GM19023 (cell line): ENCODE results near the gene REEP6.

Experiments
- ATAC-seq: cut with Tn5 transposase; IDR thresholded peaks from one replicate; pipeline ENCODE4 v1.9.1; 2021; ENCODE audit warnings: mild to moderate bottlenecking, moderate library complexity; ENCODE audit not compliant: unreplicated experiment

REEP6 gene

GRCh38 chr19:1491114-1491848 lies at the start of gene REEP6:
Gene REEP6 (plus strand): TSS chr19:1491181. CDS start chr19:1491270, 89 bp downstream.
- no peak for ATAC-seq

- no peak for ATAC-seq
These were observed 49.1 kb upstream of the REEP6 start for GRCh38 chr19:1441677-1442438.

- peak; percentile 73 for ATAC-seq
These were observed 45.6 kb upstream of the REEP6 start for GRCh38 chr19:1445185-1445931.

DNA sequence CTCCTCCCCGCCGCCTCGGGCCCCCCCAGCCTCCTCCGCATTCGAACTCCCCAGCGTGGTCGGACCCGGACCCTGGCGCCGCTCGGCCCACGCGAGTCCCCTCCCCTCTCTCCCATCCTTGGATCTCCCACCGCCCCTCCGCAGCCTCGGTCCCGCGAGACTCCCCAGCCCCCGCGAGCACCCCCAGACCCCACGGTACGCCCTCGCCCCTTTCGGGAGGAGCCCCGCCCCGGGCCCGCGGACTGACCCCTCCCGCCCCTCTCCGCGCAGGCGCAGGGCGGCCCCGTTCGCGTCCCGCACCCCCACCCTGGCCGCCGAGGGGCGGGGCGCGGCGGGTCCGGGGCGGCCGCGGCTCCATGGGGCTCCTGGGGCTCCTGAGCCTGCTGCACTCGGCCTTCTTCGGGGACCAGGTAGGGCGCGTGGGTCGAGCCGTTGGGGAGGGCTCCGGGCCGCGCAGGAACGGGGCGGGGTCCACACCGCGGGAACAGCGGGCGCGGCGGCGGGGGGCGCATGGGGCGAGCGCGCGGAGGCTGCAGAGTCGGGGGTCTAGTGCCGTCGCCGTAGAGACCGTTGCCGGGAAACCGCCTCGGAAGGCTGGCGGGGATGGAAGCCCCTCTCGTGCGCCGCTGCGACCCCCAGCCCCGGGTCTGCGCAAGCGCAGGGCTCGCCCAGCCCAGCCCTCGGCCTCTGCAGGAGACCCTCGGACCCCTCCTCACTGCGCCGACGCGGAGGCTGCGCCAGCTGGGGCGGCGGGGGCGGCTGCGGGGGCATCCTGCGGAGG lies 44.9 kb upstream of the REEP6 start:
- ATAC-seq, result no peak

GRCh38 chr19:1446713-1447481 lies 44.1 kb upstream of the REEP6 start:
- no peak for ATAC-seq

DNA sequence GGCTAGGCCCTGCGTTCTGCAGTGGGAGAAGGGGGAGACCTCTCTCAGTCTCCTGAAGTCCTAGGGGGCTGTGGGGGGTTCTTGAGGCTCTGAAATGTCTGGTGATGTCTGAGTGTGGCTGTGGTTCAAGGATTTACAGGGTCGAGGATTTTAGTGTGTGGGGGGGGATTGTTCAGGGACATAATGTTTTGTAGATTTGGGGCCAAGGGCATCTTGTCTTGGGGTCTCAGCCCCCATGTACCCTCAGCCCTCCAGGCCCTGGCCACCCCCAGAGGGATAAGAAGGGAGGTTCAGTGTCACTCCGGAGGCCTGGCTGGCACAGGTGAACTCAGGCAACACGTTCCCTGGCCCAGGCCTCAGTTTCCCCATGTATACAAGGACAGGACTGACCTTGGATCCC lies 43.5 kb upstream of the REEP6 start:
- ATAC-seq, result no peak

GRCh38 chr19:1447944-1448343 lies 43.0 kb upstream of the REEP6 start:
- no peak for ATAC-seq

DNA sequence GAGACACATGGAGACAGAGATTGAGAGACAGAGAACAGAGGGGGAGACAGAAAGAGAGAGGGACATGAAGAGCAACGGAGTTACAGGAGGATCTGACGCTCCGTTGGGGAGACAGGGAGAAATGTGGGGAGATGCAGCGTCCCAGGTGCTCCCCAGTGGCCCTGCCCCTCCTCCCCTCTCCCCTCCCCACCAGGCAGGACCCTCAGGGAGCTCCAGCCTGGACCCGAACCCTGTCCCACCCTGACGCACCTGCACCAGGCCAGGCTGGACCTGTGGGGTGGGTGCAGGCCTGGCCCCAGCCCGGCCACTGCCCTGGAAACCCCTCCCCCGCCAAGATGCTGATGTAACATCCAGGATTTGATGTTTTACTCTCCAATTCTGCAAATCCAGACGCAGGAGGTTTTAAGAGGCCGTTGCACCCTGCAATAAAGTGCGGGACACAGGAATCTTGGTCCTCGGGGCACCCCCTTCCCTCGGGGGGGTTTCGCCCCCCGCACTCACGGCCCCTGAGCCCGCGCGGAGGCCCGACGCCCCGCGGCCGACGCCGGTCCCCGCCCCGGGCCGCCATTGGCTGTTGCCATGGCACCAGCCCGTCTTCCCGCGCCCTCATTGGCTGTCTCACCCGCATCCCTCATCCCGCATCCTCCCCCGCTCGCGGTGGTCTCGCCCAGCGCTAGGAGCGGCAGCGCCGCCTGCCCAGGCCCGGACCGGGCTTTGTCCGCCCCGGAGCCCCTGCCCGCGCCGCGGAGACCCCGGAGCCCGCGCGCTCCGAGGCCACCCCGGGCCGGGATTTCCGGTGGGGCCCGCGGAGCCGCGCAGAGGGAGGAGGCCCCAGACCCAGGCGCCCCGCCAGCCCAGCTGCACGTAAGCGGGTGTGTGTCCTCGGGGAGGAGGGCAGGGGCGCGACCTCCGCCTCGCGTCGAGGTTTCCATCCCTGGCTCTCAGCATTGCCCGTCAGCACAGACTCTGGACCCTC lies 41.2 kb upstream of the REEP6 start, which contains the start of gene APC2:
Gene APC2 (plus strand): TSS at position 655 of the 976 bp plus-strand sequence. CDS start 2,881 bp downstream, outside the sequence.
- ATAC-seq, result no peak

- no peak for ATAC-seq
These were observed 39.9 kb upstream of the REEP6 start for GRCh38 chr19:1450735-1451731.

DNA sequence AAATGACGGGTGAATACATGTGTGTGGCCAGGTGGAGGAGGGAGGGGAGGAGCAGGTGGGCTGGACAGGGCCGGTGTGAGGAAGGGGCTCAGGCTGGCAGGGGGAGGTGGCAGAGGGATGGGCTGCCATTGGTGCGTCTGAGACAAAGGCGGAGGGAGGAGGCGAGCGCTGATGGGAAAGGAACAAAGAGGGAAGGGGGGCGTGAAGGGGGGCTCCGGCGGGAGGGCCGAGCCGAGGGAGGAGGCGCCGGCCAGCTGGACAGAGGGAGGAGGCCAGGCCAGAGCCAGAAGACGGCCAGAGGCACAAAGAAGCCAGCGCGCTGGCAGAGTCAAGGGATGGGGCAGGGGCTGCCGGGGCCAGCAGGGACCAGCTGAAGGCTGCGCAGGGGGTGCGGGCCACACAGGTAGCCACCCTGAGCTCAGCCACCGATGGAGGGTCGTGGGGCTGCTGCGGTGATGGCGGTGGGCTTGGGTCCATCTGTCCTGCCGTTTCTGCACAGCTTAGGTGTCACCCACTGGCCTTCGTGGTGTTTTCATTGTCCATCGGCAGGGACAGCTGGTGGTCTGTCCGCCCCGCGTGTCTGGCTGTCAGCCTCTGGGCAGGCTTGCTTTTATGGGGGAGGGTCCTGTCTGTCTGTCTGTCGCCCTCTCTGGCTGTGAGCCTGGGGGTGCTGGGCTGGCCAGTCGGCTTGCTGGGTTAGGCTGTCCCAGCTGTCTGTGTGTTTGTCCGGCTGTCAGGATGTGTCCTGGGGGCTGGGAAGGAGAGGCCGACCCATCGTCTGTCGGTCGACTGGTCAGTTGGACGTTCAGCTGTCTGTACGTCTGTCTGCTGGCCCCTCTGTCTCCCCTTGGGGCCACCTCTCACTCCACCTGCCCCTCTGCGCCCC lies 38.8 kb upstream of the REEP6 start:
- ATAC-seq, result no peak

DNA sequence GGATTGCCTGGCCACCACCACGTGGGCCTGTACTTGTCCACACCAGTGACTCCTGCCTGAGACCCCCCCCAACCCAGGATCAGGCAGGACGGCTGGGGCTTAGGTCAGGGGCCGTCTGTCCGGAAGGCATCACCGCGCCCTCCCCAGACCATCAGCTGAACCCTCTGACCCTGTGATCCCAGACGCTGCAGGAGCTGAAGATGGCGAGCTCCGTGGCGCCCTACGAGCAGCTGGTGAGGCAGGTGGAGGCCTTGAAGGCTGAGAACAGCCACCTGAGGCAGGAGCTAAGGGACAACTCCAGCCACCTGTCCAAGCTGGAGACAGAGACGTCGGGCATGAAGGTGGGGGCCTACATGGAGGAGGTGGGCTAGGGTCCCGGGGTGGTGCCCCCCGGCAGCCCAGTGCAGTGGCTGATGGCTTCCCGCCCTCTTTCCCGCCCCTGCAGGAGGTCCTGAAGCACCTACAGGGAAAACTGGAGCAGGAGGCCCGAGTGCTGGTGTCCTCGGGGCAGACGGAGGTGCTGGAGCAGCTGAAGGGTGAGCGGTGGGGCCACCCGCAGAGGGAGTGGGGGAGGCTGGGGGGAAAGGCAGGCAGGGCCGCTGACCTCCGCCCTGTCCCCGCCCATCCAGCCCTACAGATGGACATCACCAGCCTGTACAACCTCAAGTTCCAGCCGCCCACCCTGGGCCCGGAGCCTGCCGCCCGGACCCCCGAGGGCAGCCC lies 38.0 kb upstream of the REEP6 start:
- ATAC-seq, result no peak

DNA sequence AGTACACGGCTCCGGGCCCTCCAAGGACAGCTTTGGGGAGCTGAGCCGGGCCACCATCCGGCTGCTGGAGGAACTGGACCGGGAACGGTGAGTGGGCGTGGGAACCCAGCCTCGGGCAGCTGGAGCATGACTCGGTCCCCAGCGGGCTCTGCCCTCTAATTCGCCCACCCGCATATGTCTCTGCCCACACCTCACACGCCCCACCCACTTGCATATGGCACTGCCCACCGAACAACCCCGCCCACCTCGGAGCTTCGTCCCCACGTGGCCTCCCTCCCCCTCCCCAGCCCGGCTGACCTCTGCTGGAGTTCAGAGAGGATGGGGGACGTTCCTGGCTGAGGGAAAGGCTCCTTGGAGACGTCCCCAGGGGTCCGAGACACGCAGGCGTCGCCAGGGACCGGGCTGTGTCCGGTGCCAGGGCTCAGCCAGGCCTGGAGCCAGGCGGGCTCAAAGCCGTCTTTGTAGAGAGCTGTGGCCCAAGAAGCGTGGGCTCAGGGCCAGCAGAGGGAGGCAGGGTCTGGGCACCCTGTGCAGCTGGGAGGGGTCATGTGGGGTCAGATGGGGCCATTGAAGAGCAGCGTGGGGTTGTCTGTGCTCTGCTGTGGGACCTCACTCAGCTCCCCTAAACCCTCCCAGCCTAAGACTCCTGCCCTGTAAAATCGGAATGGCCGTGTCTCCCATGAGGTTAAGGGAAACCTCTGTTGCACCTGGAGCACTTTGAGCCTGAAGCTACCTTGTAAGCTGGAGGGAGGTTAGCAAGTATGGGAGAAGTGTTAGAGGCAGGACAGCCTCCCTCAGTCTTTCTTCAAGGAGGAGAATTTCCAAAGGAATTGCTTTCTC lies 37.2 kb upstream of the REEP6 start:
- ATAC-seq, result no peak

- ATAC-seq, result no peak
These were observed 36.0 kb upstream of the REEP6 start for GRCh38 chr19:1455002-1455335.

DNA sequence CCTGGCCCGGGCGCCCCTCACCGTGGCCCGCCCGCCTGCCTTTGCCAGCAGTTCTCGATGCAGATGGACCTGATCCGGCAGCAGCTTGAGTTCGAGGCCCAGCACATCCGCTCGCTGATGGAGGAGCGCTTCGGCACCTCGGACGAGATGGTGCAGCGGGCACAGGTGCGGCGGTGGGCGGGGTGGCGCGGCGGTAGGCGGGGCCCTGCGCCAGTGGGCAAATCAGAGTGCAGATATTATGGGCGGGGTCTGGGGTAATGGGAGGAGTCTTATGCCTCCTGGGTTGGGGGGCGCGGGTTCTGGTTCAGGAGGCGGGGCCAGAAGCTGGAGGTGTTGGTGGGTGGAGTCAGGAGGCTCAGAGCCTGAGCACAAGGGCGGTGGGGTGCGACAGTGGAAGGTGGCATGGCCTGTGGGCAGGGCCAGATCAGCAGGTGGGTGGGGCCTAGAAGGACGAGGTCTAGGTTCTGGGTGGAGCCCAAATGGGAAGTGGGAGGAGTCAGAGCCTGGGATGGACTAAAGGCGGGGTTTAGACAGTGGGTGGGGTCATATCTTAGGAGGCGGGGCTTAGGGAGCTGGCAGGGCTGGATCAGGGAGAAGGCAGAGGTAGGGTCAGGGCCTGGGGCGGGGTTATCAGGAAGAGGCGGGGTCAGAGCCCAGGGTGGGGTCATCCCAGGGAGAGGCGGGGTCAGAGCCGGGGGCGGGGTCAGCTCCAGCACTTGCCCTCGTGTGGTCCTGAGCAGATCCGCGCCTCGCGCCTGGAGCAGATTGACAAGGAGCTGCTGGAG lies 35.5 kb upstream of the REEP6 start:
- ATAC-seq, result no peak
